Breast epithelium (tissue), 3 donors: ENCODE results near the gene APH1B.

Experiments
- POLR2A ChIP-seq: fragments of 450-650 bp; IDR thresholded peaks from one replicate; pipeline ENCODE4 v1.6.1; 2016; ENCODE audit warnings: antibody characterized with exemption, mild to moderate bottlenecking, moderate library complexity
- POLR2AphosphoS5 ChIP-seq, 3 donors: sonication (generic); formaldehyde crosslinking; IDR thresholded peaks; one replicate each; pipeline ENCODE4 v1.6.1; 2017; ENCODE audit warnings: antibody characterized with exemption in 3 of 3
- TF ChIP-seq, protein P1 (sequence below), 3 donors: fragments of 450-650 bp; IDR thresholded peaks; one replicate each; pipeline ENCODE4 v1.5.1; 2016 to 2017; ENCODE audit warnings: antibody characterized with exemption in 3 of 3, mild to moderate bottlenecking in 3 of 3, moderate library complexity in 3 of 3

DNA sequence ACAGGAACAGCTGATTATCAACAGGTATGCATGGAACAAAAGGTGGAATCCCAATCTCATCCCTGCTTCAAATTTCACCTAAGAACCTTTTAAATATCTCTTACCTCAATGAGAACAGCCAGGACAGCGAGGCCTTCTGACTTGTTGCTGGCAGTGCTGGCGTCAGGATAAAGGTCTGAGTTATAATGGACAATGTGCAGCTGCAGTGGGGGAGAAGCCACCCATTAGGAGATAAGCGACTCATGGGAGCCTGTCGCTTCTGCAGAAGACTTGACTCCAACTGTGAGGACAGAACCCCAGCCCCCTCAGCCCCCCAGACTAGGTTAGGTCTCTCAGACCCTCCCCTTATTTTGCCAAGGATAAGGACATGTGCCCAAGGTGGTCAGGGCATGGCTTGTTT lies 64.5 kb downstream of the APH1B start:
- no peak for TF ChIP-seq POLR2A
- TF ChIP-seq, protein P1, sequence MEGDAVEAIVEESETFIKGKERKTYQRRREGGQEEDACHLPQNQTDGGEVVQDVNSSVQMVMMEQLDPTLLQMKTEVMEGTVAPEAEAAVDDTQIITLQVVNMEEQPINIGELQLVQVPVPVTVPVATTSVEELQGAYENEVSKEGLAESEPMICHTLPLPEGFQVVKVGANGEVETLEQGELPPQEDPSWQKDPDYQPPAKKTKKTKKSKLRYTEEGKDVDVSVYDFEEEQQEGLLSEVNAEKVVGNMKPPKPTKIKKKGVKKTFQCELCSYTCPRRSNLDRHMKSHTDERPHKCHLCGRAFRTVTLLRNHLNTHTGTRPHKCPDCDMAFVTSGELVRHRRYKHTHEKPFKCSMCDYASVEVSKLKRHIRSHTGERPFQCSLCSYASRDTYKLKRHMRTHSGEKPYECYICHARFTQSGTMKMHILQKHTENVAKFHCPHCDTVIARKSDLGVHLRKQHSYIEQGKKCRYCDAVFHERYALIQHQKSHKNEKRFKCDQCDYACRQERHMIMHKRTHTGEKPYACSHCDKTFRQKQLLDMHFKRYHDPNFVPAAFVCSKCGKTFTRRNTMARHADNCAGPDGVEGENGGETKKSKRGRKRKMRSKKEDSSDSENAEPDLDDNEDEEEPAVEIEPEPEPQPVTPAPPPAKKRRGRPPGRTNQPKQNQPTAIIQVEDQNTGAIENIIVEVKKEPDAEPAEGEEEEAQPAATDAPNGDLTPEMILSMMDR (IDR thresholded peaks at IDR 0.05): no peak
- no peak for TF ChIP-seq POLR2AphosphoS5 (IDR thresholded peaks at IDR 0.05)
